Measurements from ENCODE around the gene PRDM16.

DNA sequence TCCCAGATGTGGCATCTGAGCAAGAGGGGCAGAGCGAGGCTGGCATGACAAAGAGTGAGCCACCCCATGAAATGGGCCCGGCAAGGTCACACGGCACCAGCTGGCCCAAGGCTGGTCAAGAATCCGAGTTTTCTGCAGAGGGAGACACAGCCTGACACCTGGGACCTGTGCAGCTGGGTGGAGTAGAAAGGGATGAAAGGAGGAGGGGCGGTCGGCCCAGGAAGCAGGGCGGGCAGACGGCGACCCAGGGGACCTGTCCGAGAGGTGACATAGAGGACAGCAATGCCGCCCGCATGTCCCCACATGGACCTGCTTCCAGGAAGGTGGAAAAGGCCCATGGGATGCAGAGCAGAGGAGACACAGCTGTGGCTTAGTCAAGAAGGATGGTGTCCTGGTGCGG is 137.7 kb downstream of the PRDM16 start:
- TF ChIP-seq CTCF (IDR thresholded peaks at IDR 0.05) (no peak), EZH2 (IDR thresholded peaks at IDR 0.05; ENCODE audit: borderline replicate concordance, insufficient read depth, low read depth, low read length, poor library complexity, severe bottlenecking) (no peak)
